Endothelial cell of umbilical vein (primary cell): Measurements from ENCODE around the gene SLC49A3. TPM values are rescaled to one million over a fixed set of nuclear protein-coding genes. Genes with fewer than 3 reads are reported as not detected.

Experiments
- BruUV-seq: library from RNA; stranded (reverse); fragments of 400-500 nt; replicated peaks from 2 replicates; lab custom pipeline; 2021; lab: Mats Ljungman, UMichigan
- CTCF ChIA-PET: fragments of 300-600, 350-600 bp; sonication (Branson Sonifier 250); formaldehyde crosslinking; loops from one replicate; lab custom pipeline; 2021; ENCODE audit warnings: antibody characterized with exemption, inconsistent platforms; lab: Charles Lee
- POLR2A ChIA-PET: fragments of 300-600, 350-600 bp; sonication (Branson Sonifier 250); formaldehyde crosslinking; loops from one replicate; lab custom pipeline; 2021; ENCODE audit warnings: antibody characterized with exemption, inconsistent platforms; lab: Charles Lee
- DNase-seq: peaks from one replicate; pipeline ENCODE4 v3.0.0-alpha.2; 2011; ENCODE audit warnings: low read depth, low spot score
- FAIRE-seq: peaks from 2 replicates; lab custom pipeline; 2011; peaks lifted over from hg19 to GRCh38; lab: Jason Lieb, UNC
- H2AFZ ChIP-seq: 2 replicates; pipeline ENCODE4 v1.6.0; 2012; ENCODE audit warnings: low read depth, low read length, control low read depth, inconsistent platforms
- H3K27ac ChIP-seq: 2 replicates; pipeline ENCODE4 v1.5.1; 2011; ENCODE audit warnings: low read depth, mild to moderate bottlenecking, control low read depth, low read length, moderate library complexity; ENCODE audit not compliant: insufficient read depth
- H3K27me3 ChIP-seq, 2 experiments: 2 replicates each; pipeline versions ENCODE4 v1.6.0 to v1.6.1; 2011; ENCODE audit warnings: low read length in 2 of 2, mixed read lengths in 1 of 2; ENCODE audit not compliant: control insufficient read depth in 2 of 2, insufficient read depth in 2 of 2
- H3K36me3 ChIP-seq, 2 experiments: 2 replicates in 1 of 2; 3 replicates in 1 of 2; pipeline ENCODE4 v1.5.1; 2011; ENCODE audit warnings: low read length in 2 of 2, mild to moderate bottlenecking in 1 of 2, moderate library complexity in 1 of 2; ENCODE audit not compliant: control insufficient read depth in 2 of 2, insufficient read depth in 2 of 2; ENCODE audit errors: extremely low read depth in 1 of 2
- H3K4me1 ChIP-seq: 3 replicates; pipeline ENCODE4 v1.5.1; 2011; ENCODE audit warnings: mild to moderate bottlenecking, low read length; ENCODE audit not compliant: control insufficient read depth, insufficient read depth; ENCODE audit errors: extremely low read depth
- H3K4me2 ChIP-seq: 2 replicates; pipeline ENCODE4 v1.6.1; 2011; ENCODE audit warnings: low read length, control low read depth, mixed read lengths; ENCODE audit not compliant: insufficient read depth
- H3K4me3 ChIP-seq, 3 experiments: fragments of 200-600 bp in 1 of 3; sonication (generic), shearing (Covaris generic) in 1 of 3; replicated peaks in 1 of 3; 2 replicates each; pipeline ENCODE4 v1.5.1; 2011 to 2016; ENCODE audit warnings: control low read depth in 3 of 3, low read length in 3 of 3, mild to moderate bottlenecking in 2 of 3, inconsistent platforms in 1 of 3, low read depth in 1 of 3, moderate library complexity in 1 of 3; ENCODE audit not compliant: insufficient read depth in 1 of 3
- H3K79me2 ChIP-seq: 2 replicates; pipeline ENCODE4 v1.6.0; 2012; ENCODE audit warnings: low read length, inconsistent platforms; ENCODE audit not compliant: control insufficient read depth, insufficient read depth
- H3K9ac ChIP-seq: replicated peaks from 2 replicates; pipeline ENCODE3; 2011; ENCODE audit warnings: low read length, control low read depth; ENCODE audit not compliant: insufficient read depth; ENCODE audit errors: extremely low read depth
- H3K9me1 ChIP-seq: replicated peaks from 3 replicates; pipeline ENCODE4 v1.6.0; 2011; ENCODE audit warnings: mild to moderate bottlenecking, low read length; ENCODE audit not compliant: control insufficient read depth, insufficient read depth; ENCODE audit errors: extremely low read depth
- H3K9me3 ChIP-seq: replicated peaks from 2 replicates; pipeline ENCODE4 v1.5.1; 2012; ENCODE audit warnings: low read length, inconsistent platforms; ENCODE audit not compliant: control insufficient read depth, insufficient read depth
- H4K20me1 ChIP-seq: replicated peaks from 2 replicates; pipeline ENCODE3; 2011; ENCODE audit warnings: mild to moderate bottlenecking, low read length; ENCODE audit not compliant: control insufficient read depth, insufficient read depth; ENCODE audit errors: extremely low read depth
- EZH2 ChIP-seq: IDR thresholded peaks from 2 replicates; pipeline ENCODE4 v1.6.1; 2012; ENCODE audit warnings: borderline replicate concordance, low read depth, mild to moderate bottlenecking, moderate library complexity, low read length, inconsistent platforms; ENCODE audit not compliant: severe bottlenecking
- FOS ChIP-seq: IDR thresholded peaks from 2 replicates; pipeline ENCODE4 v1.6.1; 2011; ENCODE audit warnings: mild to moderate bottlenecking, low read length, moderate library complexity, borderline replicate concordance; ENCODE audit not compliant: insufficient read depth
- GATA2 ChIP-seq: IDR thresholded peaks from 2 replicates; pipeline ENCODE4 v1.7.0; 2011; ENCODE audit warnings: low read depth, mild to moderate bottlenecking, moderate library complexity, mixed read lengths, low read length; ENCODE audit not compliant: insufficient read length, insufficient read depth
- JUN ChIP-seq: IDR thresholded peaks from 2 replicates; pipeline ENCODE4 v1.6.1; 2011; ENCODE audit warnings: borderline replicate concordance, low read depth; ENCODE audit not compliant: insufficient read length, insufficient read depth
- MYC ChIP-seq: IDR thresholded peaks from one replicate; pipeline ENCODE4 v1.6.1; 2011; ENCODE audit warnings: mild to moderate bottlenecking, low read depth, low read length
- POLR2A ChIP-seq: IDR thresholded peaks from 2 replicates; pipeline ENCODE4 v1.6.1; 2012; ENCODE audit warnings: low read depth, mild to moderate bottlenecking, control low read depth, low read length
- POLR2AphosphoS5 ChIP-seq: IDR thresholded peaks from 2 replicates; pipeline ENCODE4 v1.6.1; 2012; ENCODE audit warnings: low read depth, mild to moderate bottlenecking, control low read depth, low read length, moderate library complexity; ENCODE audit not compliant: insufficient read depth
- dilution Hi-C: fragments of 300-500 bp; cut with MboI; formaldehyde crosslinking; loops from one replicate; pipeline ENCODE4 v1.15.0; 2019; ENCODE audit warnings: low sequenced_read_pairs; ENCODE audit not compliant: extremely low pct_ligation_motif_present
- intact Hi-C: fragments of 100-400 bp; cut with micrococcal nuclease; formaldehyde crosslinking; loops from one replicate; pipeline ENCODE4 v1.10.0; 2022
- polyA plus RNA-seq, 4 experiments: library from polyadenylated mRNA; depleted of rRNA in 3 of 4; stranded (reverse) in 3 of 4; unstranded in 1 of 4; fragments of >200 nt; gene quantifications; 2 replicates each; pipeline versions ENCODE4 v1.2.1 to v1.2.3, GENCODE V29; 2011 to 2012; ENCODE audit warnings: missing spikeins in 1 of 4
- total RNA-seq: library from RNA; stranded (reverse); gene quantifications from 2 replicates; pipeline ENCODE4 v1.2.3, GENCODE V29; 2021
- TF ChIP-seq, protein P1 (sequence below), 2 donors: IDR thresholded peaks; 1 replicate in 1 of 2; 2 replicates in 1 of 2; pipeline ENCODE4 v1.5.1; 2011; ENCODE audit warnings: low read length in 2 of 2, mild to moderate bottlenecking in 2 of 2, moderate library complexity in 2 of 2, control low read depth in 1 of 2, inconsistent platforms in 1 of 2, low read depth in 1 of 2; ENCODE audit not compliant: insufficient read depth in 1 of 2; ENCODE audit errors: extremely low read depth in 1 of 2
- TF ChIP-seq, protein P2 (sequence below): IDR thresholded peaks from 2 replicates; pipeline ENCODE4 v1.6.1; 2011; ENCODE audit not compliant: insufficient read depth, insufficient read length

SLC49A3 gene
- total and polyA plus RNA-seq, 2 donors (not counting 3 experiments of a cell fraction or from before 2014, with no cell fraction given), result 4.2 to 11.5 TPM

DNA sequence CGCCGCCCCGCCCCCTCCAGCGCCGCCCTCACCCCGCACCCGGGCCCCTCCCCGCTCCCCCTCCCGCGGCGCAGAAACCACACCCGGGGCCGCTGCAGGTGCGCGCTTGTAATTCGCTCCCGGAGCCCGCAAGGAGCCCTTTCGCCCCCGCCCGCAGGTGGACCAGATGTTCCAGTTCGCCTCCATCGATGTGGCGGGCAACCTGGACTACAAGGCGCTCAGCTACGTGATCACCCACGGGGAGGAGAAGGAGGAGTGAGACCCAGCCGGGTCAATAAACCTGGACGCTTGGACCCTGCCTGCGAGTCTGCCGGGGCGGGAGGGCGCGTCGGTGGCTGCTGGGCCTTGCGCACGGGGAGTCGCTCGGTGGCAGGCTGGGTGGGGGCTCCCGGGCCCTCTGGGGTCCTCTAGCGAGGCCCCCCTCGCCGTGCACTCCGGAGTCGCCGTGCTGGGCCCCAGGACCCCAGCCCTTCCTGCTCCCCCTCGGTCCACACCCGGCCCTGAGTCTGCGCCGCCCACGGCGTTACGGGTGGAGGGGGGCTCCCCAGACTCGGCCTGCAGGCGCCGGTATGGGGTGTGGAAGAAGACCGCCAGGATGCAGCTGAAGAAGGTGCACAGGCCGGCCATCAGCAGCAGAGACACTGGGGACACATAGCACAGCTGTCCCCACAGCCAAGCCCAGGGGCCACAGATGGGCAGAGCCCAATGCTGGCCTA, 7.1 kb downstream of the SLC49A3 start:
- Histone ChIP-seq H2AFZ (no peak overlapping the region), H3K4me1 (peaks cover 4% of the 10 kb centered on the region), H3K9me3 (no peaks in the 10 kb centered on the region), H3K27me3 (no peaks in the 10 kb centered on the region), H3K9me1 (no peaks in the 10 kb centered on the region), H3K79me2 (no peaks in the 10 kb centered on the region), H3K27ac (no peak overlapping the region), H3K9ac (no peak overlapping the region), H3K36me3 (no peaks in the 10 kb centered on the region), H3K4me3 (no peak overlapping the region), H3K4me2 (no peak overlapping the region), H4K20me1 (no peaks in the 10 kb centered on the region)
- BruUV-seq, result no TSS peak
- POLR2A ChIA-PET, result no interaction called here
- dilution Hi-C loops (no loop called here), intact Hi-C loops (no loop called here)
- FAIRE-seq, result no peak
- no peak for TF ChIP-seq POLR2A
- no peak for TF ChIP-seq GATA2
- CTCF ChIA-PET, result no interaction called here
- DNase-seq, result no peak

DNA sequence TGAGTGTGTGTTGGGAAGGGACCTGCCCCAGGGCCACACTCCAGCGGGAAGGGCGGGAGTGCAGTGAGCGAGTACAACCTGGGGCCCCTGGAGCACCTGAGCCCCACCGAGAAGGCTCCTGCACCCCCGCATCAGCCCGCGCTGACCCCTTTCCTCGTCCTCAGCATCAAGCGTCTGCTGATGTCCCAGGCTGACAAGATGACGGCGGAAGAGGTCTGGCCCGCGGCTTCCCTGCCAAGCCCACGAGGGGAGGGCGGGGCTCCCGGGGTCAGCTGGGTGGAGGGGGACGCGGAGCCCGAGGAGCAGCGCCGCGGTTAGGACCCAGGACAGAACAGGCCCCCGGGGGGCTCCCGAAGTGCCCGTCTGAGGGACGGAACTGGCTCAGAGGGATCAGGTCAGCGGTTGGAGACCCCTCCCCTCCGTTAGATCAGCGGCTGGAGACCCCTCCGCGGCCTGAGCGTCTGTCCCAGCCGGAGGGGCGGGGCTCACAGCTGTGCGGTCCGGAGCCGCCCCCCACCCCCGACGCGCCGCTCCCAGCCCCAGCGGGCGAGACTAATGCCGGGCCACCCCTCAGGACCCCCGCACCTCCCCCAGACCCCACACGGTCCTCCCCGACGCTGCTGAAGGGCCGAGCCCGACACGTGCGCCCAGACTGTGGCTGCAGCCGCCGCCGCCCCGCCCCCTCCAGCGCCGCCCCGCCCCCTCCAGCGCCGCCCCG, 7.9 kb downstream of the SLC49A3 start:
- Histone ChIP-seq H2AFZ (peak overlapping the region; percentile 65), H3K9me3 (no peaks in the 10 kb centered on the region), H3K79me2 (no peaks in the 10 kb centered on the region), H3K9me1 (no peaks in the 10 kb centered on the region), H3K4me1 (peaks cover 4% of the 10 kb centered on the region), H3K27me3 (no peaks in the 10 kb centered on the region), H3K27ac (no peak overlapping the region), H3K4me2 (peak overlapping the region; percentile 28), H4K20me1 (no peaks in the 10 kb centered on the region), H3K9ac (peak overlapping the region; percentile 28), H3K36me3 (no peaks in the 10 kb centered on the region), H3K4me3 (peak overlapping the region in 2 of 3 experiments; percentile 28 to 34)
- FAIRE-seq, result no peak
- CTCF ChIA-PET, result no interaction called here
- dilution Hi-C loops, result no loop called here
- intact Hi-C loops, result no loop called here
- BruUV-seq, result no TSS peak
- DNase-seq, result no peak
- TF ChIP-seq, protein P1, sequence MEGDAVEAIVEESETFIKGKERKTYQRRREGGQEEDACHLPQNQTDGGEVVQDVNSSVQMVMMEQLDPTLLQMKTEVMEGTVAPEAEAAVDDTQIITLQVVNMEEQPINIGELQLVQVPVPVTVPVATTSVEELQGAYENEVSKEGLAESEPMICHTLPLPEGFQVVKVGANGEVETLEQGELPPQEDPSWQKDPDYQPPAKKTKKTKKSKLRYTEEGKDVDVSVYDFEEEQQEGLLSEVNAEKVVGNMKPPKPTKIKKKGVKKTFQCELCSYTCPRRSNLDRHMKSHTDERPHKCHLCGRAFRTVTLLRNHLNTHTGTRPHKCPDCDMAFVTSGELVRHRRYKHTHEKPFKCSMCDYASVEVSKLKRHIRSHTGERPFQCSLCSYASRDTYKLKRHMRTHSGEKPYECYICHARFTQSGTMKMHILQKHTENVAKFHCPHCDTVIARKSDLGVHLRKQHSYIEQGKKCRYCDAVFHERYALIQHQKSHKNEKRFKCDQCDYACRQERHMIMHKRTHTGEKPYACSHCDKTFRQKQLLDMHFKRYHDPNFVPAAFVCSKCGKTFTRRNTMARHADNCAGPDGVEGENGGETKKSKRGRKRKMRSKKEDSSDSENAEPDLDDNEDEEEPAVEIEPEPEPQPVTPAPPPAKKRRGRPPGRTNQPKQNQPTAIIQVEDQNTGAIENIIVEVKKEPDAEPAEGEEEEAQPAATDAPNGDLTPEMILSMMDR (IDR thresholded peaks at IDR 0.05; ENCODE audit: extremely low read depth in 1 of 2, insufficient read depth in 1 of 2, low read depth in 1 of 2, low read length in 2 of 2), result no peak
- TF ChIP-seq JUN (no peak), GATA2 (no peak), EZH2 (no peak), FOS (no peak), MYC (no peak), POLR2A (no peak), POLR2AphosphoS5 (no peak)
- TF ChIP-seq, protein P2, sequence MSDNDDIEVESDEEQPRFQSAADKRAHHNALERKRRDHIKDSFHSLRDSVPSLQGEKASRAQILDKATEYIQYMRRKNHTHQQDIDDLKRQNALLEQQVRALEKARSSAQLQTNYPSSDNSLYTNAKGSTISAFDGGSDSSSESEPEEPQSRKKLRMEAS, result no peak
- POLR2A ChIA-PET, result no interaction called here
